Testis (tissue), 3 donors: ENCODE results near the gene ARID5A. TPM values are rescaled to one million over a fixed set of nuclear protein-coding genes. Genes with fewer than 3 reads are reported as not detected.
"Not testable (repeated sequence)": the region's sequence is repeated elsewhere in the genome, so short reads cannot be mapped to it uniquely, and the experiment has no call there.

Source experiments
- DNase-seq: peaks from one replicate; pipeline ENCODE4 v3.0.0-alpha.2; 2019
- H3K27ac ChIP-seq, 2 donors: fragments of 200-600 bp; sonication (generic); one replicate each; pipeline ENCODE4 v1.5.1; 2019
- H3K27me3 ChIP-seq: fragments of 200-600 bp; sonication (generic); one replicate; pipeline ENCODE4 v1.5.1; 2019
- H3K36me3 ChIP-seq: fragments of 200-600 bp; sonication (generic); one replicate; pipeline ENCODE4 v1.5.1; 2017; ENCODE audit warnings: low read depth; ENCODE audit errors: missing control alignments
- H3K4me1 ChIP-seq: fragments of 200-600 bp; sonication (generic); one replicate; pipeline ENCODE4 v1.5.1; 2019
- H3K4me3 ChIP-seq, 2 donors: fragments of 200-600 bp; sonication (generic); one replicate each; pipeline ENCODE4 v1.5.1; 2017 to 2019
- H3K9me3 ChIP-seq: fragments of 200-600 bp; sonication (generic); one replicate; pipeline ENCODE4 v1.5.1; 2017
- POLR2A ChIP-seq: fragments of 450-650 bp; IDR thresholded peaks from one replicate; pipeline ENCODE4 v1.6.1; 2017; ENCODE audit warnings: antibody characterized with exemption, mild to moderate bottlenecking, moderate library complexity
- WGBS, 2 donors: methylation state at CpG; one replicate each; pipeline ENCODE4 v1.1.5; 2018; 5-methylcytosine and 5-hydroxymethylcytosine counted together
- intact Hi-C: fragments of 100-400 bp; cut with DNase I; formaldehyde crosslinking; loops from one replicate; pipeline ENCODE4 v1.15.1; 2023; ENCODE audit warnings: low total_unique reads
- polyA plus RNA-seq: library from polyadenylated mRNA; stranded (reverse); fragments of 350-450 nt; fragmentation: Illumina TruSeq; extraction: RNeasy Lipid Tissue Mini Kit (QIAGEN cat#74804); gene quantifications from one replicate; pipeline ENCODE4 v1.2.3, GENCODE V29; 2014; ENCODE audit warnings: low read depth, low replicate concordance; ENCODE audit not compliant: insufficient read depth
- total RNA-seq, 2 donors: library from RNA; depleted of rRNA; stranded (reverse); fragments of >200 nt; gene quantifications; one replicate each; pipeline ENCODE4 v1.2.3, GENCODE V29; 2016
- TF ChIP-seq, protein P1 (sequence below), 3 experiments: fragments of 450-650 bp in 2 of 3; fragments of 200-600 bp in 1 of 3; sonication (generic) in 1 of 3; IDR thresholded peaks; one replicate each; pipeline ENCODE4 v1.5.1; 2016 to 2019; ENCODE audit warnings: antibody characterized with exemption in 3 of 3, mild to moderate bottlenecking in 2 of 3, moderate library complexity in 1 of 3

ARID5A gene
- total and polyA plus RNA-seq, 3 donors from 2014 or later = 20.1 to 33.7 (median 31.7) TPM

DNA sequence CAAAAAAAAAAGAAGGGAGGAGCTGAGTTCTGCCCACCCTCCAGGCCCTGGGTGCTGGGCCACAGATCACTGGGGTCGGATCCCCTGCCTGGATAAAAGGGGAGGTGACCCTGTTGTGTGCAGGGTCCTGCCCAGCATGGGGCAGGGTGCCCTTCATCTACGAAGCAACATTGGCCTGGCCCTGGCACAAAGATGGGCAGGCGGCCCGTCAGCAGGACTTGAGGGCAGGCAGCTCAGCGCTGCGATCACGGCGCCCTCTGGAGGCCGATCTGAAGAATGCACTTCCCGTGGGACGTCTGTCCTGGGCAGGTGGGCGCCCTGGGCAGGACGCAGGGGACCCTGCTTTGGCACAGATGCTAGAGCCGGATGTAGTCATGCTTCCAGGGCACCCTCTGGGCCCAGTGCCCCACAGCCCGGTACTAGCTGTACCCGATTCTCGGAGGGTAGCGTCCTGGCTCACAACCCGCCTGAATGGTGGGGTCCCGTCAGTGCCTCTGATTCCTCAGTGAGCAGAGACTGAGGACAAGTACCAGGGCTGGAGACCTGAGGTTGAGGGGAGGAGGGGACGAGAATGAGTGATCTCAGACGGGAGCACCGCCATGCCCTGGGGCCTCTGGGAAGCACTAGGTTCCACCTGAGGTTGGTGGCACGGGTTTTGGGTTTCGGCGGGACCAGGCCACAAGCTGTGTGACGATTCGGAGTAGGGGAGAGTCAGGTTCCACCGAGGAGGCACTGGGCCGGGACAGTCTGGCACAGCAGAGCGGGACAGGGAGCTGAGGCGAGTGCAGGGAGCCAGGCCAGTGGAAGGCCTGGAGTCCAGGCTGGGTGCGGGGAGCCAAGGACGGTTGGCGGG, 18.0 kb downstream of the ARID5A start:
- 14 to 42% methylated on average over 13 to 31 of the region's 35 CpGs for WGBS, 2 donors

DNA sequence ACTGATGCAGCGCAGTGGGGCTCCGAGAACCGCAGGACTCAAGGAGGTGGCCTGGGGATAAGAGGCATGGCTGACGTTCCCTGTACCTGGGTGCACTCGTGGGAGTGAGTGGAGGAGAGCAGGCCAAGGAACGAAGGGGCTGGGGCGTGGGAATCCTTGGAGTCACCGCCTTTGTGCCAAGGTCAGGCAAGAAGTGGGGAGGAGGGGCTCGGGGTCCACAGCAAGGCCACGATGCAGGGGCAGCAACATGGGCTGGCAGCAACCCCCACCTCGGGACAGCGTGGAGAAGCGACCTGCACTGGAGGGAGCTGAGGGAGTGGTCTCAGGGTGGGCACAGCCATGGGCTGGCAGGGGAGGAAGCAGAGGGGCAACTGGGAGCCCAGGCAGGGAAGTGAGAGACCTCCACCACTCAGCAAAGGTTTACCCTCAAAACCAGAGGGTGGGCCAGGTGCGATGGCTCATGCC, 18.6 kb downstream of the ARID5A start:
- intact Hi-C loops = no loop called here
- Histone ChIP-seq H3K27me3 (no peaks in the 10 kb centered on the region), H3K4me1 (peaks cover 8% of the 10 kb centered on the region), H3K36me3 (no peaks in the 10 kb centered on the region), H3K27ac (no peak overlapping the region), H3K9me3 (no peaks in the 10 kb centered on the region), H3K4me3 (no peak overlapping the region)
- TF ChIP-seq, protein P1, sequence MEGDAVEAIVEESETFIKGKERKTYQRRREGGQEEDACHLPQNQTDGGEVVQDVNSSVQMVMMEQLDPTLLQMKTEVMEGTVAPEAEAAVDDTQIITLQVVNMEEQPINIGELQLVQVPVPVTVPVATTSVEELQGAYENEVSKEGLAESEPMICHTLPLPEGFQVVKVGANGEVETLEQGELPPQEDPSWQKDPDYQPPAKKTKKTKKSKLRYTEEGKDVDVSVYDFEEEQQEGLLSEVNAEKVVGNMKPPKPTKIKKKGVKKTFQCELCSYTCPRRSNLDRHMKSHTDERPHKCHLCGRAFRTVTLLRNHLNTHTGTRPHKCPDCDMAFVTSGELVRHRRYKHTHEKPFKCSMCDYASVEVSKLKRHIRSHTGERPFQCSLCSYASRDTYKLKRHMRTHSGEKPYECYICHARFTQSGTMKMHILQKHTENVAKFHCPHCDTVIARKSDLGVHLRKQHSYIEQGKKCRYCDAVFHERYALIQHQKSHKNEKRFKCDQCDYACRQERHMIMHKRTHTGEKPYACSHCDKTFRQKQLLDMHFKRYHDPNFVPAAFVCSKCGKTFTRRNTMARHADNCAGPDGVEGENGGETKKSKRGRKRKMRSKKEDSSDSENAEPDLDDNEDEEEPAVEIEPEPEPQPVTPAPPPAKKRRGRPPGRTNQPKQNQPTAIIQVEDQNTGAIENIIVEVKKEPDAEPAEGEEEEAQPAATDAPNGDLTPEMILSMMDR (IDR thresholded peaks at IDR 0.05) = no peak
- TF ChIP-seq POLR2A = no peak
- no peak for DNase-seq
- 54 to 70% methylated on average over 14 of the region's 14 CpGs for WGBS, 2 donors

More for the DNA sequence above, 18.0 kb downstream of the ARID5A start:
- H3K27ac ChIP-seq = peak overlapping the region in 1 of 2 donors; percentile 11
- no peak overlapping the region for H3K4me3 ChIP-seq
- intact Hi-C loops = no loop called here
- H3K36me3 ChIP-seq = no peaks in the 10 kb centered on the region
- peak; percentile 70 for DNase-seq
- TF ChIP-seq, protein P1 (IDR thresholded peaks at IDR 0.05) = peak; percentile 83 to 94 (median 84)
- TF ChIP-seq POLR2A = no peak
- no peaks in the 10 kb centered on the region for H3K27me3 ChIP-seq
- H3K9me3 ChIP-seq = no peaks in the 10 kb centered on the region
- peaks cover 8% of the 10 kb centered on the region for H3K4me1 ChIP-seq

DNA sequence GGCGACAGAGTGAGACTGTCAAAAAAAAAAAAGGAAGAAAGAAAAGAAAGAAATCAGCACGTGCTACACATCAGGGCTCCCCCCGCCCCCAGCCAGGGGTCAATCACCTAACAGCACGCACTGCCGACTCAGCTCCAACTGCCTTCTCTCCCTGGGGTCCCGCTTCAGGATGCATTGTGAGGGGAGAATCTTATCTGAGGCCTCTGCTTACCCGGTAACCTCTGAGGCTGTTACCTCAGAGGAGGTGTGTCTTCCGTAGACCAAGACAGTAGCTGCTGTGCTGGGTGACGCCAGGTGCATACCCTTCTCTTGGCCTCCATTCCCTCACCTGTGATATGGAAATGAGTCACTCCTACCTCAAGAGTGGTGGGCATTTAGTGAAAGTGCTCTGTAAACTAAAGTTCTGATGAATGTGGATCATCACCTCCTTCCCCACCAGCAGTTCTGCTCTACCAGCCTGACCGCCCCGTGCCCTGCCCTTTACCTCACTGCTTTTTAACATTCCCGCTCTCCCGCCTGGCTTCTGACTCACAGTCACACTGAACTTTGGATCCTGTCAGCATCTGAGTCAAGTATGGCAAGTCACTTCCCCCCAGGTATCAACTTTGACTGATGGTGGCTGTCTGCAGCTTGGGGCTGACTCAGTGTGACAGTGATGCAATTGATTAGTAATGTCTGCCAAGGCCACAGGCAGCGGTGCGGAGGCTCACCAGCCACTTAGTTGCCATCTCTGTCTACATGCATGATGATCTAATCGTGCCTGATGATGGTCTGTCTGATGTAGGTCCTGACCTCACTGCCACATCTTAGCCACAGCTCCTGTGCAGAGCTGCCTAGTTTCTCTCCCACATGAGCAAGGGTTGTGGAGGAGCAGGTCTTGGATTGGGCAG, 20.1 kb downstream of the ARID5A start:
- no peak for TF ChIP-seq POLR2A
- TF ChIP-seq, protein P1 (IDR thresholded peaks at IDR 0.05) = no peak
- peaks cover 8% of the 10 kb centered on the region for H3K4me1 ChIP-seq
- no peak overlapping the region for H3K27ac ChIP-seq
- 81 to 86% methylated on average over 16 of the region's 16 CpGs for WGBS, 2 donors
- DNase-seq = no peak
- intact Hi-C loops = no loop called here
- H3K4me3 ChIP-seq = no peak overlapping the region
- H3K36me3 ChIP-seq = no peaks in the 10 kb centered on the region
- no peaks in the 10 kb centered on the region for H3K27me3 ChIP-seq
- H3K9me3 ChIP-seq = no peaks in the 10 kb centered on the region

DNA sequence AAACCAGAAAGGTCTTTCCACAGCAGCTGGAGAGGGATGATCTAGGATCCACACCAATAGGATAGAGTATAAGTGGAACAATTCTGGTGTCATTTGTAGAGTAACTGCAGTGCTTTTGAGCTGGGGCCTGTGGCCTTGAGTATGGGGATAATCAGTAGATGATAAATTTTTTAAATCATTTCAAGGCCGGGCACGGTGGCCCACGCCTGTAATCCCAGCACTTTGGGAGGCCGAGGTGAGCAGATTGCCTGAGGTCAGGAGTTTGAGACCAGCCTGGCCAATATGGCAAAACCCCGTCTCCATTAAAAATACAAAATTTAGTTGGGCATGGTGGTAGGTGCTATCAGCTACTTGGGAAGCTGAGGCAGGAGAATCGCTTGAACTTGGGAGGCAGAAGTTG, 20.9 kb downstream of the ARID5A start:
- H3K4me3 ChIP-seq, H3K27ac ChIP-seq, H3K9me3 ChIP-seq, intact Hi-C loops, H3K27me3 ChIP-seq, DNase-seq, H3K36me3 ChIP-seq, H3K4me1 ChIP-seq: not testable (repeated sequence)
- 65 to 72% methylated on average over 5 to 6 of the region's 6 CpGs for WGBS, 2 donors

DNA sequence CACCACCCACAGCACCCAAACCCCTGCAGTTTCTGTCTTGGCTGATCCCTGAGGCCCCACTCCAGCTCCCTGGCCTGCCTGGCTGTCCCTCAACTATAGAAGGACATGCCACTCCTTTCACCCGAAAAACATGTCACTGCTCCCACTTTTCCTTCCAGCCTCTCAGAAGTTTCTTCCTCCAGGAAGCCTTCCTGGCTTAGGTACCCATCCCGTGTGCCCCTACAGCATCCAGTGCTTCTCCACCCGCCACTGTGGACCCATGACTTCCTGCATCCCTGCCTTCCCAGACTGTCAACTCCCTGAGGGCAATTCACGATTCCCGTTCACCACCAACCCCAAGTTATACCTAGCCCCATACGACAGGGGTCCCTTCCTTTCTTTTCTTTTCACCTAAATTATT, 21.5 kb downstream of the ARID5A start:
- Histone ChIP-seq H3K27me3 (no peaks in the 10 kb centered on the region), H3K9me3 (no peaks in the 10 kb centered on the region), H3K27ac (no peak overlapping the region), H3K4me1 (peaks cover 8% of the 10 kb centered on the region), H3K4me3 (no peak overlapping the region), H3K36me3 (no peaks in the 10 kb centered on the region)
- DNase-seq = no peak
- intact Hi-C loops = no loop called here
- TF ChIP-seq, protein P1 (IDR thresholded peaks at IDR 0.05) = no peak
- no peak for TF ChIP-seq POLR2A
- WGBS, 2 donors = 91 to 94% methylated on average over 6 of the region's 6 CpGs
